PC-9 (cell line): Measurements from ENCODE around the gene HACE1. TPM values are rescaled to one million over a fixed set of nuclear protein-coding genes. Genes with fewer than 3 reads are reported as not detected.

ENCODE experiments used
- BruUV-seq: library from RNA; stranded (reverse); fragments of 400-500 nt; replicated peaks from 2 replicates; lab custom pipeline; 2021; lab: Mats Ljungman, UMichigan
- CTCF ChIA-PET: fragments of 300-600 bp; sonication (Branson Sonifier 250); formaldehyde crosslinking; loops from one replicate; lab custom pipeline; 2022; ENCODE audit warnings: antibody characterized with exemption; lab: Charles Lee
- POLR2A ChIA-PET: fragments of 300-600 bp; sonication (Branson Sonifier 250); formaldehyde crosslinking; loops from one replicate; lab custom pipeline; 2022; ENCODE audit warnings: antibody characterized with exemption; ENCODE audit not compliant: unreplicated experiment; lab: Charles Lee
- DNase-seq, 2 experiments: peaks; one replicate each; pipeline versions ENCODE4 v3.0.0 to v3.0.0-alpha.2; 2015 to 2022; ENCODE audit warnings: mixed read lengths in 1 of 2
- H2AFZ ChIP-seq: fragments of 200-600 bp; sonication (generic); 2 replicates; pipeline ENCODE4 v1.8.1; 2017; ENCODE audit warnings: antibody characterized with exemption
- H3F3A ChIP-seq: fragments of 200-600 bp; sonication (generic); 2 replicates; pipeline ENCODE4 v1.8.1; 2017; ENCODE audit warnings: antibody characterized with exemption, mild to moderate bottlenecking, low read depth; ENCODE audit not compliant: insufficient read depth
- H3K27ac ChIP-seq: fragments of 200-600 bp; sonication (generic); 2 replicates; pipeline ENCODE4 v1.6.1; 2016; ENCODE audit warnings: mixed run types
- H3K27me3 ChIP-seq: fragments of 200-600 bp; sonication (generic); 2 replicates; pipeline ENCODE4 v1.6.1; 2016; ENCODE audit warnings: low read depth, mixed run types; ENCODE audit not compliant: insufficient read depth
- H3K36me3 ChIP-seq: fragments of 200-600 bp; sonication (generic); 2 replicates; pipeline ENCODE4 v1.6.1; 2016; ENCODE audit warnings: low read depth, mixed run types
- H3K4me1 ChIP-seq: fragments of 200-600 bp; sonication (generic); replicated peaks from 2 replicates; pipeline ENCODE4 v1.6.1; 2016; ENCODE audit warnings: mixed run types; ENCODE audit not compliant: insufficient read depth
- H3K4me2 ChIP-seq: fragments of 200-600 bp; sonication (generic); 2 replicates; pipeline ENCODE4 v1.6.1; 2017; ENCODE audit warnings: mixed run types
- H3K4me3 ChIP-seq: fragments of 200-600 bp; sonication (generic); 2 replicates; pipeline ENCODE4 v1.6.1; 2016; ENCODE audit warnings: mixed run types
- H3K79me2 ChIP-seq: fragments of 200-600 bp; sonication (generic); 2 replicates; pipeline ENCODE4 v1.6.1; 2017; ENCODE audit warnings: low read depth, mixed run types
- H3K9me2 ChIP-seq: fragments of 200-600 bp; sonication (generic); 2 replicates; pipeline ENCODE4 v1.8.1; 2017; ENCODE audit warnings: mild to moderate bottlenecking; ENCODE audit not compliant: insufficient read depth
- H3K9me3 ChIP-seq: fragments of 200-600 bp; sonication (generic); 2 replicates; pipeline ENCODE4 v1.8.1; 2016; ENCODE audit warnings: low read depth; ENCODE audit not compliant: insufficient read depth
- H4K20me1 ChIP-seq: fragments of 200-600 bp; sonication (generic); 2 replicates; pipeline ENCODE4 v1.8.1; 2017; ENCODE audit not compliant: insufficient read depth
- EZH2 ChIP-seq: fragments of 200-600 bp; sonication (generic); IDR thresholded peaks from 2 replicates; pipeline ENCODE4 v1.8.0; 2017; ENCODE audit warnings: antibody characterized with exemption, low read depth
- intact Hi-C: fragments of 100-400 bp; cut with micrococcal nuclease; formaldehyde crosslinking; loops from one replicate; pipeline ENCODE4 v1.10.0; 2022; ENCODE audit not compliant: unreplicated experiment
- total RNA-seq: library from RNA; stranded (reverse); gene quantifications from 2 replicates; pipeline ENCODE4 v1.2.3, GENCODE V29; 2021
- TF ChIP-seq, protein P1 (sequence below): fragments of 200-600 bp; sonication (generic); conservative IDR thresholded peaks from 2 replicates; pipeline ENCODE4 v1.6.1; 2017; ENCODE audit warnings: mixed run types, antibody characterized with exemption, mild to moderate bottlenecking, moderate library complexity

HACE1 gene
- total RNA-seq, 1 experiment from 2014 or later: 12.4 TPM

DNA sequence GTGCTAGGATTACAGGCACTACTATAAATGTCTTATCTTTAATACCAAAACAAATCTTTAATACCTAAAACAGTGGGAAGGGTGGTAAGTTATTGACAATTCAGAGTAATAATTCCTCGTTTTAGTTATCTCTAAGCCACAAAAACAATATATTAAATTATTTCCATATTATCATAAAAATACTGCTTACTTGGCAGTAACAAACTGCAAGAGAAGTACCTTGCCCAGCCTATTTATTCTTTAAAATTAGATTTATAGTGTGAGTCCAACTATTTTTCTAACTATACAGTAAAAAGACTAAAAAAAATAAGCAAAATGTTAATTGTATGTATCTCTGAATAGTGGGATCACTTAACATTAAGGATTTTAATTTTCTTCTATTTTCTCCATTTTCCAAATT, 123.2 kb downstream of the HACE1 start:
- H3K36me3 ChIP-seq: no peaks in the 10 kb centered on the region
- no peak overlapping the region for H3K4me2 ChIP-seq
- no peaks in the 10 kb centered on the region for H3K27me3 ChIP-seq
- CTCF ChIA-PET: no interaction called here
- H3K4me1 ChIP-seq: no peaks in the 10 kb centered on the region
- BruUV-seq: no TSS peak
- no peaks in the 10 kb centered on the region for H3K9me3 ChIP-seq
- no peaks in the 10 kb centered on the region for H3F3A ChIP-seq
- H3K4me3 ChIP-seq: no peak overlapping the region
- H3K9me2 ChIP-seq: no peaks in the 10 kb centered on the region
- intact Hi-C loops: no loop called here
- no peaks in the 10 kb centered on the region for H4K20me1 ChIP-seq
- no peak for TF ChIP-seq EZH2
- TF ChIP-seq, protein P1, sequence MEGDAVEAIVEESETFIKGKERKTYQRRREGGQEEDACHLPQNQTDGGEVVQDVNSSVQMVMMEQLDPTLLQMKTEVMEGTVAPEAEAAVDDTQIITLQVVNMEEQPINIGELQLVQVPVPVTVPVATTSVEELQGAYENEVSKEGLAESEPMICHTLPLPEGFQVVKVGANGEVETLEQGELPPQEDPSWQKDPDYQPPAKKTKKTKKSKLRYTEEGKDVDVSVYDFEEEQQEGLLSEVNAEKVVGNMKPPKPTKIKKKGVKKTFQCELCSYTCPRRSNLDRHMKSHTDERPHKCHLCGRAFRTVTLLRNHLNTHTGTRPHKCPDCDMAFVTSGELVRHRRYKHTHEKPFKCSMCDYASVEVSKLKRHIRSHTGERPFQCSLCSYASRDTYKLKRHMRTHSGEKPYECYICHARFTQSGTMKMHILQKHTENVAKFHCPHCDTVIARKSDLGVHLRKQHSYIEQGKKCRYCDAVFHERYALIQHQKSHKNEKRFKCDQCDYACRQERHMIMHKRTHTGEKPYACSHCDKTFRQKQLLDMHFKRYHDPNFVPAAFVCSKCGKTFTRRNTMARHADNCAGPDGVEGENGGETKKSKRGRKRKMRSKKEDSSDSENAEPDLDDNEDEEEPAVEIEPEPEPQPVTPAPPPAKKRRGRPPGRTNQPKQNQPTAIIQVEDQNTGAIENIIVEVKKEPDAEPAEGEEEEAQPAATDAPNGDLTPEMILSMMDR: no peak
- H3K27ac ChIP-seq: no peak overlapping the region
- no peak overlapping the region for H2AFZ ChIP-seq
- no peak for DNase-seq
- POLR2A ChIA-PET: no interaction called here
- no peaks in the 10 kb centered on the region for H3K79me2 ChIP-seq

DNA sequence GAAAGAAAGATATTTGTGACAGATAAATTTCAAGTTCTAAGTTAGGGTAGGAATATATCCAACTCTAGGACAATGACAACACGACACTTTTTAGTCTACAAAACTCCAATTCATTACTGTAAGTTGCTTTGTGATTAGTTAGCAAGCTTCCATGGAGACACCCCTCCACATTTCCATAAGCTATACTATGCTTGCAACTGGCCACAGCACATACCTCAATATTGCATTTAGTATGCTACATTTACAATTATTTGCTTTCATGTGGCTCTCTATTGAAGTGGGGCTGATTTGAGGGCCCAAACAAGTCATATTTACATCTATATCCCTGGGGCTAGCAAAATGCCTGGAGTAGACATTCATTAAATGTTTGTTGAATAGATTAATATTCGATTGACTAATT, 129.3 kb downstream of the HACE1 start:
- no peaks in the 10 kb centered on the region for H3K27me3 ChIP-seq
- no peaks in the 10 kb centered on the region for H3K79me2 ChIP-seq
- H3K36me3 ChIP-seq: no peaks in the 10 kb centered on the region
- no TSS peak for BruUV-seq
- no peaks in the 10 kb centered on the region for H4K20me1 ChIP-seq
- H3K9me2 ChIP-seq: no peaks in the 10 kb centered on the region
- ChIA-PET POLR2A (no interaction called here), CTCF (no interaction called here)
- H2AFZ ChIP-seq: no peak overlapping the region
- H3F3A ChIP-seq: no peaks in the 10 kb centered on the region
- no peaks in the 10 kb centered on the region for H3K9me3 ChIP-seq
- no peak overlapping the region for H3K4me2 ChIP-seq
- intact Hi-C loops: no loop called here
- no peak overlapping the region for H3K4me3 ChIP-seq
- no peak overlapping the region for H3K27ac ChIP-seq
- H3K4me1 ChIP-seq: no peaks in the 10 kb centered on the region
- DNase-seq: no peak
- TF ChIP-seq EZH2: no peak
- TF ChIP-seq, protein P1: no peak

- intact Hi-C loops: no loop called here
- POLR2A ChIA-PET: no interaction called here
- BruUV-seq: no TSS peak
Measured at GRCh38 chr6:104729433-104729832, 130.3 kb downstream of the HACE1 start.

More at GRCh38 chr6:104729433-104729832, 130.3 kb downstream of the HACE1 start:
- H3K9me2 ChIP-seq: no peaks in the 10 kb centered on the region
- H3K9me3 ChIP-seq: no peaks in the 10 kb centered on the region
- DNase-seq: no peak
- no peak overlapping the region for H2AFZ ChIP-seq
- H4K20me1 ChIP-seq: no peaks in the 10 kb centered on the region
- H3K27ac ChIP-seq: no peak overlapping the region
- no peaks in the 10 kb centered on the region for H3K36me3 ChIP-seq
- H3K79me2 ChIP-seq: no peaks in the 10 kb centered on the region
- no peaks in the 10 kb centered on the region for H3K4me1 ChIP-seq
- no peak overlapping the region for H3K4me3 ChIP-seq
- H3K4me2 ChIP-seq: no peak overlapping the region
- CTCF ChIA-PET: no interaction called here
- no peaks in the 10 kb centered on the region for H3K27me3 ChIP-seq
- H3F3A ChIP-seq: no peaks in the 10 kb centered on the region
- no peak for TF ChIP-seq EZH2
- TF ChIP-seq, protein P1: no peak
